HepG2 (cell line): ENCODE data around the gene PARP16. TPM values are rescaled to one million over a fixed set of nuclear protein-coding genes. Genes with fewer than 3 reads are reported as not detected.

Source experiments
- ARID5B ChIP-seq: IDR thresholded peaks from 2 replicates; pipeline ENCODE4 v1.4.0; 2020; ENCODE audit warnings: mild to moderate bottlenecking, missing genetic modification reagents
- CBFB ChIP-seq: sonication (generic); formaldehyde crosslinking; IDR thresholded peaks from 2 replicates; pipeline ENCODE4 v1.4.0; 2020; ENCODE audit warnings: missing genetic modification reagents
- HOXA3 ChIP-seq: sonication (generic); formaldehyde crosslinking; IDR thresholded peaks from 2 replicates; pipeline ENCODE4 v1.5.0; 2020; ENCODE audit warnings: missing genetic modification reagents
- IRF2 ChIP-seq: IDR thresholded peaks from 2 replicates; pipeline ENCODE4 v1.6.1; 2018; ENCODE audit warnings: missing genetic modification reagents, missing compliant biosample characterization
- LCORL ChIP-seq, 2 experiments: fragments of 450-650 bp in 1 of 2; sonication (generic) in 1 of 2; formaldehyde crosslinking in 1 of 2; IDR thresholded peaks; 2 replicates each; pipeline versions ENCODE4 v1.5.0 to v1.6.1; 2017 to 2020; ENCODE audit warnings: antibody characterized with exemption in 1 of 2, missing genetic modification reagents in 1 of 2
- MAF1 ChIP-seq: sonication (generic); formaldehyde crosslinking; IDR thresholded peaks from 2 replicates; pipeline ENCODE4 v1.5.0; 2020; ENCODE audit warnings: missing genetic modification reagents, borderline replicate concordance
- MIER3 ChIP-seq: IDR thresholded peaks from 2 replicates; pipeline ENCODE4 v1.6.1; 2016; ENCODE audit warnings: missing compliant biosample characterization, borderline replicate concordance
- NRL ChIP-seq: sonication (generic); formaldehyde crosslinking; IDR thresholded peaks from 2 replicates; pipeline ENCODE4 v1.5.0; 2020; ENCODE audit warnings: missing genetic modification reagents, mild to moderate bottlenecking, moderate library complexity, borderline replicate concordance
- ZNF350 ChIP-seq: sonication (generic); formaldehyde crosslinking; IDR thresholded peaks from 2 replicates; pipeline ENCODE4 v1.4.0; 2020; ENCODE audit warnings: mild to moderate bottlenecking, low read depth, missing genetic modification reagents, borderline replicate concordance
- polyA plus RNA-seq, 8 experiments: library from polyadenylated mRNA; depleted of rRNA in 3 of 8; stranded (reverse) in 7 of 8; unstranded in 1 of 8; fragments of >200 nt; fragmentation: Illumina TruSeq in 4 of 8; extraction: Trizol in 4 of 8; gene quantifications; 2 replicates each; pipeline versions ENCODE4 v1.2.1 to v1.2.3, GENCODE V29; 2011 to 2016; ENCODE audit warnings: low read depth in 4 of 8, missing spikeins in 1 of 8, mixed read lengths in 1 of 8; ENCODE audit not compliant: insufficient read depth in 1 of 8
- total RNA-seq, 5 experiments: library from RNA; depleted of rRNA; stranded (reverse); fragments of >200 nt; fragmentation: Illumina TruSeq; extraction: Trizol; gene quantifications; 2 replicates each; pipeline ENCODE4 v1.2.3, GENCODE V29; 2016; ENCODE audit warnings: low read depth in 1 of 5

PARP16 gene
- total and polyA plus RNA-seq, 2 of the 13 experiments (the other 11 are each of a cell fraction or from before 2014, with no cell fraction given), result 6.8 to 7.6 TPM

GRCh38 chr15:65305150-65305758 is 18.6 kb upstream of the PARP16 start (continued):
- no peak for TF ChIP-seq ARID5B (CRISPR knock-in tag)
- TF ChIP-seq LCORL (IDR thresholded peaks at IDR 0.05), result no peak
- 0 out of 2 replicates have a peak, but pooled peaks have one; percentile 4 for TF ChIP-seq LCORL (CRISPR knock-in tag; IDR thresholded peaks at IDR 0.05)
- TF ChIP-seq IRF2 (CRISPR knock-in tag), result no peak
- no peak for TF ChIP-seq ZNF350
- no peak for TF ChIP-seq CBFB
- TF ChIP-seq MAF1 (CRISPR knock-in tag), result no peak
- TF ChIP-seq MIER3 (CRISPR knock-in tag), result no peak
- TF ChIP-seq NRL (CRISPR knock-in tag), result no peak
- TF ChIP-seq HOXA3, result no peak
